ENCODE data around the gene LRRC66. TPM values are rescaled to one million over a fixed set of nuclear protein-coding genes. Genes with fewer than 3 reads are reported as not detected.

LRRC66 gene
- polyA plus RNA-seq, 2 of the 4 experiments (the other 2 are of a cell fraction): 0.17 to 0.18 TPM

DNA sequence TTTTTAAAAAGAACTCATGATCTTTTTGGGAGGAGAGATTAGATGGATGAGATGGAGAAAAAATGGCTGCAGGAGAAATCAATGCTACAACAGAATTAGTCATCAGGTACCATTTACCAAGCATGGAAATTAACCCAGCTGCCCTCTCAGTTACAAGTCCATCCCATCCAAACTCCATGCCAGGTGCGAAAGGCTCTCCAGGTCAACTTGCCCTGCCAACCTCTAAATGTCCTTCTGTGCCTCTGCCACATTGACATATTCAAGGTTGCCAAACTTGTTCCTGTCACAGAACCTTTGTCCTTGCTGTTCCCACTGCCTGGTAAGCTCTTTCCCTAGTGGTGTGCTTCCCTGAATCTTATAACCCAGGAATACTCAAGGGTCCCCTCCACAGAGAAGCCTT is 38.1 kb upstream of the LRRC66 start:
- H3K4me2 ChIP-seq: no peak overlapping the region
- H3K4me1 ChIP-seq: no peaks in the 10 kb centered on the region
- no peaks in the 10 kb centered on the region for H3K9me3 ChIP-seq
- no peak for TF ChIP-seq FOXS1 (CRISPR knock-in tag; IDR thresholded peaks at IDR 0.05)
- no peak for TF ChIP-seq RFX5 (IDR thresholded peaks at IDR 0.05)
- TF ChIP-seq PHF8 (IDR thresholded peaks at IDR 0.05; ENCODE audit: borderline replicate concordance, low read depth): no peak
- TF ChIP-seq FOSB (CRISPR knock-in tag; IDR thresholded peaks at IDR 0.05): no peak
- no peak for TF ChIP-seq CBX2 (IDR thresholded peaks at IDR 0.05; ENCODE audit: borderline replicate concordance, low read depth)
- TF ChIP-seq TFCP2L1 (CRISPR knock-in tag; IDR thresholded peaks at IDR 0.05): no peak
- TF ChIP-seq TP53 (CRISPR knock-in tag; IDR thresholded peaks at IDR 0.05): no peak
- no peak for TF ChIP-seq CEBPB (IDR thresholded peaks at IDR 0.05)
- no peak for TF ChIP-seq SMC3 (IDR thresholded peaks at IDR 0.05)
- no peak for TF ChIP-seq CHD4 (IDR thresholded peaks at IDR 0.05; ENCODE audit: borderline replicate concordance)
- WGBS (ENCODE audit: missing lambda C conversion rate): 82% methylated on average over 1 of the region's 1 CpG
- no peak overlapping the region for H3K4me3 ChIP-seq
- DNase-seq (ENCODE audit: low read depth in 1 of 2, low spot score in 1 of 2): no peak
- FAIRE-seq: no peak
- no peak overlapping the region for H3K27ac ChIP-seq
- ATAC-seq: no peak
- ChIA-PET POLR2A (no interaction called here), CTCF (no interaction called here)

DNA sequence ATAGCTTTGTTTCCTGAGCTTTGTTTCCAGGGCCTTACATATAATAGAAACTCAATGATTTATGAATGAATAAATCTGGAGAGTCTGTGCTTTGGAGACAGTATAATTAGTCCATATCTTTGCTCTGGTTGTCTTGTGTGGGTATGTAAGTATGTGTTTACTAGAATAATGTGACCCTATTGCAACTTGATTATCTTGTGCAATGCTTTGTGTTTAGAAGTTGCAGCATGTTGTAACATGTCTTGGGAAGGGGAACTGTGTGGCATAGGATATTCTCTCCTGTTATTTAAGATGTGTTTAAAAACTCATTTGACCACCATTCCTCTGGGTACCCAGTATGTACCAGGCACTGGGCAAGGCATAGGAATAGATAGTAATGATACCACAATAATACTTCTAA is 37.0 kb upstream of the LRRC66 start:
- TF ChIP-seq BHLHE40 (IDR thresholded peaks at IDR 0.05; ENCODE audit: low read depth, low read length) (no peak), CBX2 (IDR thresholded peaks at IDR 0.05; ENCODE audit: borderline replicate concordance, low read depth) (no peak), NPAS2 (CRISPR knock-in tag; IDR thresholded peaks at IDR 0.05; ENCODE audit: borderline replicate concordance) (no peak), JUN (IDR thresholded peaks at IDR 0.05) (no peak), POLR2AphosphoS2 (conservative IDR thresholded peaks at IDR 0.05; ENCODE audit: low read length) (no peak), RARB (CRISPR knock-in tag; IDR thresholded peaks at IDR 0.05) (no peak), SMC3 (IDR thresholded peaks at IDR 0.05) (no peak), CHD4 (IDR thresholded peaks at IDR 0.05; ENCODE audit: borderline replicate concordance) (no peak), MAZ (IDR thresholded peaks at IDR 0.05; ENCODE audit: borderline replicate concordance, low read depth, low read length) (no peak), RFX5 (IDR thresholded peaks at IDR 0.05) (no peak), EHF (CRISPR knock-in tag; IDR thresholded peaks at IDR 0.05) (no peak)
- TF ChIP-seq, protein P1, sequence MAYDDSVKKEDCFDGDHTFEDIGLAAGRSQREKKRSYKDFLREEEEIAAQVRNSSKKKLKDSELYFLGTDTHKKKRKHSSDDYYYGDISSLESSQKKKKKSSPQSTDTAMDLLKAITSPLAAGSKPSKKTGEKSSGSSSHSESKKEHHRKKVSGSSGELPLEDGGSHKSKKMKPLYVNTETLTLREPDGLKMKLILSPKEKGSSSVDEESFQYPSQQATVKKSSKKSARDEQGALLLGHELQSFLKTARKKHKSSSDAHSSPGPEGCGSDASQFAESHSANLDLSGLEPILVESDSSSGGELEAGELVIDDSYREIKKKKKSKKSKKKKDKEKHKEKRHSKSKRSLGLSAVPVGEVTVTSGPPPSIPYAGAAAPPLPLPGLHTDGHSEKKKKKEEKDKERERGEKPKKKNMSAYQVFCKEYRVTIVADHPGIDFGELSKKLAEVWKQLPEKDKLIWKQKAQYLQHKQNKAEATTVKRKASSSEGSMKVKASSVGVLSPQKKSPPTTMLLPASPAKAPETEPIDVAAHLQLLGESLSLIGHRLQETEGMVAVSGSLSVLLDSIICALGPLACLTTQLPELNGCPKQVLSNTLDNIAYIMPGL (CRISPR knock-in tag; IDR thresholded peaks at IDR 0.05; ENCODE audit: borderline replicate concordance): no peak
- TF ChIP-seq, protein P2, sequence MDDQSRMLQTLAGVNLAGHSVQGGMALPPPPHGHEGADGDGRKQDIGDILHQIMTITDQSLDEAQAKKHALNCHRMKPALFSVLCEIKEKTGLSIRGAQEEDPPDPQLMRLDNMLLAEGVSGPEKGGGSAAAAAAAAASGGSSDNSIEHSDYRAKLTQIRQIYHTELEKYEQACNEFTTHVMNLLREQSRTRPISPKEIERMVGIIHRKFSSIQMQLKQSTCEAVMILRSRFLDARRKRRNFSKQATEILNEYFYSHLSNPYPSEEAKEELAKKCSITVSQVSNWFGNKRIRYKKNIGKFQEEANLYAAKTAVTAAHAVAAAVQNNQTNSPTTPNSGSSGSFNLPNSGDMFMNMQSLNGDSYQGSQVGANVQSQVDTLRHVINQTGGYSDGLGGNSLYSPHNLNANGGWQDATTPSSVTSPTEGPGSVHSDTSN (IDR thresholded peaks at IDR 0.05): no peak
- TF ChIP-seq, protein P3, sequence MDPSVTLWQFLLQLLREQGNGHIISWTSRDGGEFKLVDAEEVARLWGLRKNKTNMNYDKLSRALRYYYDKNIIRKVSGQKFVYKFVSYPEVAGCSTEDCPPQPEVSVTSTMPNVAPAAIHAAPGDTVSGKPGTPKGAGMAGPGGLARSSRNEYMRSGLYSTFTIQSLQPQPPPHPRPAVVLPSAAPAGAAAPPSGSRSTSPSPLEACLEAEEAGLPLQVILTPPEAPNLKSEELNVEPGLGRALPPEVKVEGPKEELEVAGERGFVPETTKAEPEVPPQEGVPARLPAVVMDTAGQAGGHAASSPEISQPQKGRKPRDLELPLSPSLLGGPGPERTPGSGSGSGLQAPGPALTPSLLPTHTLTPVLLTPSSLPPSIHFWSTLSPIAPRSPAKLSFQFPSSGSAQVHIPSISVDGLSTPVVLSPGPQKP (IDR thresholded peaks at IDR 0.05; ENCODE audit: low read depth, low read length): no peak
- TF ChIP-seq, protein P4, sequence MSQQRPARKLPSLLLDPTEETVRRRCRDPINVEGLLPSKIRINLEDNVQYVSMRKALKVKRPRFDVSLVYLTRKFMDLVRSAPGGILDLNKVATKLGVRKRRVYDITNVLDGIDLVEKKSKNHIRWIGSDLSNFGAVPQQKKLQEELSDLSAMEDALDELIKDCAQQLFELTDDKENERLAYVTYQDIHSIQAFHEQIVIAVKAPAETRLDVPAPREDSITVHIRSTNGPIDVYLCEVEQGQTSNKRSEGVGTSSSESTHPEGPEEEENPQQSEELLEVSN (IDR thresholded peaks at IDR 0.05; ENCODE audit: borderline replicate concordance, low read depth): no peak
- ATAC-seq: no peak
- ChIA-PET POLR2A (no interaction called here), CTCF (no interaction called here)
- Histone ChIP-seq H3K27ac (no peak overlapping the region), H3K4me2 (no peak overlapping the region), H3K4me1 (no peaks in the 10 kb centered on the region), H3K4me3 (no peak overlapping the region), H3K9me3 (no peaks in the 10 kb centered on the region)
- FAIRE-seq: no peak
- DNase-seq (ENCODE audit: low read depth in 1 of 2, low spot score in 1 of 2): no peak

Measured in A549 (cell line).